ENCODE measurements around the gene RABGAP1. TPM values are rescaled to one million over a fixed set of nuclear protein-coding genes. Genes with fewer than 3 reads are reported as not detected.

The RABGAP1 gene
- 10 to 100 TPM; 49.1 to 93.4 (median 77.7) TPM for total RNA-seq

DNA sequence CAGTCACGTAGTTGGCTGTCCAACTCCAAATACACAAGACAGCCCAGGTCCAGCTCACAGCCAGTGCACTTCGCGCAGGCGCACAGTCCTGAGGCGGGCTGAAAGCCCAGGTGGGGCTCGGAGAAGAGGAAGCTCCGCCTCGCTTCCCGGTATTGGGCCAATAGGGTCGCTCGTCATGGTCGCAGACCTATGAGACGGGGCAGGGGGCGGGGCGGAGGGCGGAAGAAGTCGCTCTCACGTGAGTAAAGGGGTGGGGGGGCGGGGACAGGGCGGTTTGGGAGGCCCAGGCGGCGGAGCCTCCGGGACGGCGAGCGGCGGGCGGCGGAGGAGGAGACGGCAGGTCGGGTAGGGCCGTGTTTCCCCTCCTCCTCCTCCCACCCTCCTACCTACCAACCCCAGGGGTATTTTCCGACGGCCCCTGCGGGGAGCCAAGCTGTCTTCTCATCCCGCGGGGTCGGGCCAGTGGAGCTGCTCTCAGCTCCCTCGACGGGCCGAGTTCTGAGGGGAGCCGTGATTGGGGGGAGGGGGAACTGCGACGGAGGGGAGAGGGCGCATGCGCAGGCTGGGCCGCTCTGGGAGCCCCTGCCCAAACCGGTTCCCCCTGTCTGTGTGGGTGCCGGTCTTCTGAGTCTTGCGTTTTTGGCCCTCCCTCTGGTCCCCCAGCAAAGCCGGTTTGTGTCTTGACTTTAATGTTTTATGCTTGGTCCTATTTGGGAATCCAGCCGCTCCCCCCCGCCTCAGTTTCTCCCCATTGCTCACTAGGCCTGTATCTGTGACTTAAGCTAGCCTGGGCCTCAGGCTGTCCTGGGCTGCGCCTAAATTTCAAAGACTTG, at the start of gene RABGAP1:
RABGAP1 (plus strand) TSS at position 272 of the 833 bp plus-strand sequence. CDS start 16,040 bp downstream, outside the sequence.
- Histone ChIP-seq H3K36me3 (no peaks in the 10 kb centered on the region), H3K4me3 (peak within 1 kb of the TSS; percentile 73 to 83 (median 81)), H3K27ac (peak within 1 kb of the TSS; percentile 98), H3K27me3 (no peaks in the 10 kb centered on the region), H3K9me3 (no peaks in the 10 kb centered on the region), H3K4me1 (no peaks in the 10 kb centered on the region)
- peak; percentile 99 for DNase-seq (ENCODE audit: low spot score in 2 of 2)
- TF ChIP-seq POLR2A (IDR thresholded peaks at IDR 0.05) (peak; percentile 72), POLR2AphosphoS5 (IDR thresholded peaks at IDR 0.05) (peak; percentile 80 to 92 (median 82))
- TF ChIP-seq, protein P1, sequence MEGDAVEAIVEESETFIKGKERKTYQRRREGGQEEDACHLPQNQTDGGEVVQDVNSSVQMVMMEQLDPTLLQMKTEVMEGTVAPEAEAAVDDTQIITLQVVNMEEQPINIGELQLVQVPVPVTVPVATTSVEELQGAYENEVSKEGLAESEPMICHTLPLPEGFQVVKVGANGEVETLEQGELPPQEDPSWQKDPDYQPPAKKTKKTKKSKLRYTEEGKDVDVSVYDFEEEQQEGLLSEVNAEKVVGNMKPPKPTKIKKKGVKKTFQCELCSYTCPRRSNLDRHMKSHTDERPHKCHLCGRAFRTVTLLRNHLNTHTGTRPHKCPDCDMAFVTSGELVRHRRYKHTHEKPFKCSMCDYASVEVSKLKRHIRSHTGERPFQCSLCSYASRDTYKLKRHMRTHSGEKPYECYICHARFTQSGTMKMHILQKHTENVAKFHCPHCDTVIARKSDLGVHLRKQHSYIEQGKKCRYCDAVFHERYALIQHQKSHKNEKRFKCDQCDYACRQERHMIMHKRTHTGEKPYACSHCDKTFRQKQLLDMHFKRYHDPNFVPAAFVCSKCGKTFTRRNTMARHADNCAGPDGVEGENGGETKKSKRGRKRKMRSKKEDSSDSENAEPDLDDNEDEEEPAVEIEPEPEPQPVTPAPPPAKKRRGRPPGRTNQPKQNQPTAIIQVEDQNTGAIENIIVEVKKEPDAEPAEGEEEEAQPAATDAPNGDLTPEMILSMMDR (IDR thresholded peaks at IDR 0.05): no peak
- intact Hi-C loops (cut with DNase I; ENCODE audit: low total_unique reads): no loop called here

DNA sequence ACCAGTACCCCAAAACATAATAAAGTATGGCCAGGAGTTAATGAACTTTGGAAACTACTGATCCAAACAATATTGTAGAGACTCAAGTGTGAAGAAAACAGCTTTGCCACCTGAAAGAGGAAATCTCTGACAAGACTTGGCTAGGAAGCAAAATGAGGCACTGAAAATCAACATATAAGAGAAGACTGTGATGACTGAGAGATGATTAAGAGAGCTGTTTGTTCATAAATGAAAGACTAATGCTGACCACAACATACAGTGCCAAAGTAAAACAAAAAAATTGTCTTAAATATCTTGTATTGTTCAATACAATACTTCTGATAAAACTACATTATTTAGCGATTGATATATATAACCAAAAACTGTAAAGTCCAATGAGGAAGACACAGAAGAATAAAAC, 42.9 kb upstream of the RABGAP1 start:
- H3K36me3 ChIP-seq: no peaks in the 10 kb centered on the region
- H3K9me3 ChIP-seq: no peaks in the 10 kb centered on the region
- no peak overlapping the region for H3K27ac ChIP-seq
- H3K4me1 ChIP-seq: no peaks in the 10 kb centered on the region
- DNase-seq (ENCODE audit: low spot score in 2 of 2): no peak
- TF ChIP-seq, protein P1 (IDR thresholded peaks at IDR 0.05): no peak
- TF ChIP-seq POLR2AphosphoS5 (IDR thresholded peaks at IDR 0.05) (no peak), POLR2A (IDR thresholded peaks at IDR 0.05) (no peak)
- no peak overlapping the region for H3K4me3 ChIP-seq
- no peaks in the 10 kb centered on the region for H3K27me3 ChIP-seq
- intact Hi-C loops (cut with DNase I; ENCODE audit: low total_unique reads): loop anchor here (5.0 kb wide), 1 partner anchor 479 kb away; no protein-coding TSS in a partner anchor

DNA sequence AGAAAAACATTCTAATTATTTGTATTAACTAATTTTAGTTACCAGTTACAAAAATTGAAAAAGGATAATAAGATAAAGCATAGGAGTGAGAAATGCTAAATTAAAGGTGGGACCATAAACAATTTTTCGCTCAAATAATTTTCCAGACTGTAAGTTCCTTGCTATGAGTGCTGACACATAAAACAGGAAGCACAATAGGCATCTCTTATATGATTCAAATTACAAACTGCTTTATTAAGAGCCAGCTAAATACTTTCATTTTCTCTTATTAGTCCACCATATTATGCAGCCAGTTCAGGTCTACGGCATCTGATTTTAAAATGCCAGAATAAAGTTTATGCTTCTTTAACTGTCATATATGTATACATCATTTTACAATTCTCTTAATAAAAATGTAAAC, 40.0 kb upstream of the RABGAP1 start:
- no peak overlapping the region for H3K27ac ChIP-seq
- H3K4me3 ChIP-seq: no peak overlapping the region
- intact Hi-C loops (cut with DNase I; ENCODE audit: low total_unique reads): no loop called here
- no peaks in the 10 kb centered on the region for H3K9me3 ChIP-seq
- TF ChIP-seq POLR2AphosphoS5 (IDR thresholded peaks at IDR 0.05) (no peak), POLR2A (IDR thresholded peaks at IDR 0.05) (no peak)
- TF ChIP-seq, protein P1 (IDR thresholded peaks at IDR 0.05): no peak
- no peaks in the 10 kb centered on the region for H3K36me3 ChIP-seq
- H3K4me1 ChIP-seq: no peaks in the 10 kb centered on the region
- no peak for DNase-seq (ENCODE audit: low spot score in 2 of 2)
- H3K27me3 ChIP-seq: no peaks in the 10 kb centered on the region

DNA sequence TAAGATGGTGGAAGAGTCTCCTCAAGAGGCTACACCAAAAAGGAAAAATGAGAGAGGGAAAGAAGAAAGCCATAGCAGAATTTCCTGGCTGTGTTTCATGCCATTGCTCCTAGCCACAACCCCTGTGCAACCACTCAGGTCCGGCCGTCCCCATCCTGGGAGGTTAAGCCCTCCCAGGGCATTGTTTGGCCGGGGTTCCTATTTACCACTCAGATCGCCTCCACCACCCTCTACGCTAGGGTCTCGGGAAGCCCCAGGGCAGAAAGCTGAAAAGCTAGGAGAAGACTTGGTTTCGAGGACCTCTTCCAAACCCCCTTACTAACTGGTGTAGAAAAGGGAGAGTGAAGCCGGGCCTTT, 36.4 kb upstream of the RABGAP1 start:
- Histone ChIP-seq H3K4me3 (peak overlapping the region; percentile 90 to 96 (median 96)), H3K27ac (peak overlapping the region; percentile 96 to 98), H3K36me3 (no peaks in the 10 kb centered on the region), H3K4me1 (no peaks in the 10 kb centered on the region), H3K9me3 (no peaks in the 10 kb centered on the region), H3K27me3 (no peaks in the 10 kb centered on the region)
- intact Hi-C loops (cut with DNase I; ENCODE audit: low total_unique reads): no loop called here
- DNase-seq (ENCODE audit: low spot score in 2 of 2): no peak
- TF ChIP-seq, protein P1 (IDR thresholded peaks at IDR 0.05): no peak
- TF ChIP-seq POLR2AphosphoS5 (IDR thresholded peaks at IDR 0.05): no peak
- TF ChIP-seq POLR2A (IDR thresholded peaks at IDR 0.05): no peak
